HEK293 (cell line): ENCODE data around the gene ETV1.

ENCODE experiments used
- CTCF ChIA-PET: fragments of 350-600 bp; formaldehyde crosslinking; extraction: SDS; loops from one replicate; lab custom pipeline; 2021; ENCODE audit warnings: antibody characterized with exemption; lab: Yijun Ruan, JAX
- POLR2A ChIA-PET: fragments of 300-600 bp; formaldehyde crosslinking; extraction: SDS; loops from one replicate; lab custom pipeline; 2020; ENCODE audit warnings: antibody characterized with exemption, inconsistent platforms; lab: Yijun Ruan, JAX
- H3K27ac ChIP-seq: fragments of 200-500 bp; sonication (Bioruptor generic); 2 replicates; pipeline ENCODE4 v1.5.1; 2014; ENCODE audit warnings: low read depth, low read length, control low read depth, inconsistent platforms; ENCODE audit errors: extremely low read depth
- H3K36me3 ChIP-seq, 2 experiments: fragments of 200-500 bp in 1 of 2; sonication (Bioruptor generic) in 1 of 2; 1 replicate in 1 of 2; 2 replicates in 1 of 2; pipeline ENCODE4 v1.5.1; 2014 to 2017; ENCODE audit warnings: inconsistent platforms in 2 of 2, low read length in 2 of 2; ENCODE audit not compliant: control insufficient read depth in 2 of 2, insufficient read depth in 1 of 2
- H3K4me1 ChIP-seq: fragments of 200-500 bp; sonication (Bioruptor generic); 2 replicates; pipeline ENCODE4 v1.5.1; 2014; ENCODE audit warnings: mild to moderate bottlenecking, low read length, inconsistent platforms; ENCODE audit not compliant: control insufficient read depth, insufficient read depth
- H3K4me3 ChIP-seq: 2 replicates; pipeline ENCODE4 v1.5.1; 2011; ENCODE audit warnings: low read depth, mild to moderate bottlenecking, control low read depth, low read length, moderate library complexity
- H3K9me3 ChIP-seq: fragments of 200-500 bp; sonication (Bioruptor generic); 2 replicates; pipeline ENCODE4 v1.5.1; 2014; ENCODE audit warnings: low read depth, low read length, inconsistent platforms; ENCODE audit not compliant: control insufficient read depth, insufficient read depth
- EGR2 ChIP-seq: fragments of 450-650 bp; formaldehyde crosslinking; IDR thresholded peaks from 2 replicates; pipeline ENCODE4 v1.5.1; 2016; ENCODE audit warnings: low read depth, missing biosample characterization, missing genetic modification characterization
- GFI1B ChIP-seq: fragments of 450-650 bp; formaldehyde crosslinking; IDR thresholded peaks from 2 replicates; pipeline ENCODE4 v1.5.1; 2016; ENCODE audit warnings: missing biosample characterization, missing genetic modification characterization
- ZFP3 ChIP-seq: fragments of 450-650 bp; formaldehyde crosslinking; IDR thresholded peaks from 2 replicates; pipeline ENCODE4 v1.5.1; 2016; ENCODE audit warnings: low read depth, missing biosample characterization, missing genetic modification characterization
- ZNF121 ChIP-seq: fragments of 450-650 bp; formaldehyde crosslinking; IDR thresholded peaks from 2 replicates; pipeline ENCODE4 v1.5.1; 2016; ENCODE audit warnings: missing biosample characterization, missing genetic modification characterization
- ZNF133 ChIP-seq: fragments of 450-650 bp; formaldehyde crosslinking; IDR thresholded peaks from 2 replicates; pipeline ENCODE4 v1.5.1; 2016; ENCODE audit warnings: missing biosample characterization, missing genetic modification characterization
- ZNF174 ChIP-seq: fragments of 450-650 bp; formaldehyde crosslinking; IDR thresholded peaks from 2 replicates; pipeline ENCODE4 v1.5.0; 2017; ENCODE audit warnings: missing biosample characterization, mild to moderate bottlenecking, missing genetic modification characterization
- ZNF202 ChIP-seq: fragments of 450-650 bp; formaldehyde crosslinking; IDR thresholded peaks from 2 replicates; pipeline ENCODE4 v1.5.1; 2016; ENCODE audit warnings: missing biosample characterization, missing genetic modification characterization, borderline replicate concordance
- ZNF274 ChIP-seq, 2 experiments: fragments of 200-500 bp in 1 of 2; fragments of 450-650 bp in 1 of 2; sonication (Bioruptor generic) in 1 of 2; formaldehyde crosslinking in 1 of 2; IDR thresholded peaks; 2 replicates each; pipeline versions ENCODE4 v1.5.1 to v1.6.1; 2014 to 2016; ENCODE audit warnings: borderline replicate concordance in 1 of 2, inconsistent platforms in 1 of 2, low read length in 1 of 2, missing biosample characterization in 1 of 2, missing genetic modification characterization in 1 of 2
- ZNF350 ChIP-seq: fragments of 450-650 bp; formaldehyde crosslinking; IDR thresholded peaks from 2 replicates; pipeline ENCODE4 v1.5.0; 2017; ENCODE audit warnings: missing biosample characterization, mild to moderate bottlenecking, missing genetic modification characterization
- ZNF366 ChIP-seq: fragments of 450-650 bp; formaldehyde crosslinking; conservative IDR thresholded peaks from 2 replicates; pipeline ENCODE4 v1.5.1; 2016; ENCODE audit warnings: missing biosample characterization, missing genetic modification characterization
- ZNF433 ChIP-seq: fragments of 450-650 bp; formaldehyde crosslinking; IDR thresholded peaks from 2 replicates; pipeline ENCODE4 v1.5.1; 2016; ENCODE audit warnings: missing biosample characterization, missing genetic modification characterization, low read depth
- ZNF473 ChIP-seq: fragments of 450-650 bp; formaldehyde crosslinking; IDR thresholded peaks from 2 replicates; pipeline ENCODE4 v1.5.1; 2017; ENCODE audit warnings: missing biosample characterization, missing genetic modification characterization
- ZNF560 ChIP-seq: fragments of 450-650 bp; formaldehyde crosslinking; IDR thresholded peaks from 2 replicates; pipeline ENCODE4 v1.5.1; 2017; ENCODE audit warnings: missing biosample characterization, missing genetic modification characterization, borderline replicate concordance
- ZNF610 ChIP-seq: fragments of 450-650 bp; formaldehyde crosslinking; IDR thresholded peaks from 2 replicates; pipeline ENCODE4 v1.5.1; 2016; ENCODE audit warnings: missing biosample characterization, missing genetic modification characterization, borderline replicate concordance
- ZNF626 ChIP-seq: fragments of 450-650 bp; sonication (Bioruptor Pico); formaldehyde crosslinking; IDR thresholded peaks from 2 replicates; pipeline ENCODE4 v1.5.1; 2018; ENCODE audit warnings: missing biosample characterization, missing genetic modification characterization, inconsistent platforms
- ZNF654 ChIP-seq: fragments of 450-650 bp; formaldehyde crosslinking; IDR thresholded peaks from 2 replicates; pipeline ENCODE4 v1.5.1; 2016; ENCODE audit warnings: low read depth, missing biosample characterization, missing genetic modification characterization
- ZNF843 ChIP-seq: fragments of 450-650 bp; formaldehyde crosslinking; IDR thresholded peaks from 2 replicates; pipeline ENCODE4 v1.5.1; 2016; ENCODE audit warnings: missing biosample characterization, missing genetic modification characterization
- ZXDB ChIP-seq: fragments of 450-650 bp; formaldehyde crosslinking; IDR thresholded peaks from 2 replicates; pipeline ENCODE4 v1.5.1; 2016; ENCODE audit warnings: missing biosample characterization, missing genetic modification characterization
- TF ChIP-seq, protein P1 (sequence below): fragments of 450-650 bp; formaldehyde crosslinking; IDR thresholded peaks from 2 replicates; pipeline ENCODE4 v1.5.1; 2016; ENCODE audit warnings: missing biosample characterization, missing genetic modification characterization
- TF ChIP-seq, protein P2 (sequence below): fragments of 450-650 bp; formaldehyde crosslinking; IDR thresholded peaks from 2 replicates; pipeline ENCODE4 v1.5.1; 2016; ENCODE audit warnings: missing biosample characterization, missing genetic modification characterization, borderline replicate concordance
- TF ChIP-seq, protein P3 (sequence below): fragments of 450-650 bp; formaldehyde crosslinking; IDR thresholded peaks from 2 replicates; pipeline ENCODE4 v1.5.1; 2016; ENCODE audit warnings: missing biosample characterization, missing genetic modification characterization, low read depth
- TF ChIP-seq, protein P4 (sequence below): fragments of 450-650 bp; formaldehyde crosslinking; IDR thresholded peaks from 2 replicates; pipeline ENCODE4 v1.5.1; 2017; ENCODE audit warnings: missing biosample characterization, missing genetic modification characterization

ETV1 gene

DNA sequence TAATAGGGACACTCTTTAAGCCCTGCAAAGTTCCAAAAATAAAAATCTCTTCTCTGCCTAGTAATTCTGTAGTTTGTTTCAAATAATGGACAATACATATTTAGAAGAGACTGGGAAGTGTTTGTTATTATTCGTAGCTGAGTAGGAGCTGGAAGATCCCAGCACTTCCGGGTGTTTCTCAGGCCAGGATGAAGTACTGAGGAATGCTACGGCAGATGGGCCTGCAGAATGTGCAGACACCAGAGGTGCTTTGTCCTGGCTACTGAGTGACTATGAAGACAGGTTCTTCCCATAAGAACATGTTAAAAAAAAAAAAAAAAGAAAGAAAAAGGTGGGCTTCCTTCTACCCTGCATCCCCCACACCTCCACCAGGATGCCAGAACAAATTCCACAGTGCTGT, 36.1 kb downstream of the ETV1 start:
- Histone ChIP-seq H3K36me3 (no peaks in the 10 kb centered on the region), H3K4me3 (no peak overlapping the region)
- TF ChIP-seq ZNF366 (tag by site-specific recombination) (no peak), EGR2 (tag by site-specific recombination) (no peak), ZNF121 (no peak), ZNF202 (tag by site-specific recombination) (no peak), ZNF654 (no peak), ZNF560 (tag by site-specific recombination) (no peak)
- TF ChIP-seq, protein P1, sequence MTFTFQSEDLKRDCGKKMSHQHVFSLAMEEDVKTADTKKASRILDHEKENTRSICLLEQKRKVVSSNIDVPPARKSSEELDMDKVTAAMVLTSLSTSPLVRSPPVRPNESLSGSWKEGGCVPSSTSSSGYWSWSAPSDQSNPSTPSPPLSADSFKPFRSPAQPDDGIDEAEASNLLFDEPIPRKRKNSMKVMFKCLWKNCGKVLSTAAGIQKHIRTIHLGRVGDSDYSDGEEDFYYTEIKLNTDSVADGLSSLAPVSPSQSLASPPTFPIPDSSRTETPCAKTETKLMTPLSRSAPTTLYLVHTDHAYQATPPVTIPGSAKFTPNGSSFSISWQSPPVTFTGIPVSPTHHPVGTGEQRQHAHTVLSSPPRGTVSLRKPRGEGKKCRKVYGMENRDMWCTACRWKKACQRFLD, result no peak
- TF ChIP-seq, protein P2, sequence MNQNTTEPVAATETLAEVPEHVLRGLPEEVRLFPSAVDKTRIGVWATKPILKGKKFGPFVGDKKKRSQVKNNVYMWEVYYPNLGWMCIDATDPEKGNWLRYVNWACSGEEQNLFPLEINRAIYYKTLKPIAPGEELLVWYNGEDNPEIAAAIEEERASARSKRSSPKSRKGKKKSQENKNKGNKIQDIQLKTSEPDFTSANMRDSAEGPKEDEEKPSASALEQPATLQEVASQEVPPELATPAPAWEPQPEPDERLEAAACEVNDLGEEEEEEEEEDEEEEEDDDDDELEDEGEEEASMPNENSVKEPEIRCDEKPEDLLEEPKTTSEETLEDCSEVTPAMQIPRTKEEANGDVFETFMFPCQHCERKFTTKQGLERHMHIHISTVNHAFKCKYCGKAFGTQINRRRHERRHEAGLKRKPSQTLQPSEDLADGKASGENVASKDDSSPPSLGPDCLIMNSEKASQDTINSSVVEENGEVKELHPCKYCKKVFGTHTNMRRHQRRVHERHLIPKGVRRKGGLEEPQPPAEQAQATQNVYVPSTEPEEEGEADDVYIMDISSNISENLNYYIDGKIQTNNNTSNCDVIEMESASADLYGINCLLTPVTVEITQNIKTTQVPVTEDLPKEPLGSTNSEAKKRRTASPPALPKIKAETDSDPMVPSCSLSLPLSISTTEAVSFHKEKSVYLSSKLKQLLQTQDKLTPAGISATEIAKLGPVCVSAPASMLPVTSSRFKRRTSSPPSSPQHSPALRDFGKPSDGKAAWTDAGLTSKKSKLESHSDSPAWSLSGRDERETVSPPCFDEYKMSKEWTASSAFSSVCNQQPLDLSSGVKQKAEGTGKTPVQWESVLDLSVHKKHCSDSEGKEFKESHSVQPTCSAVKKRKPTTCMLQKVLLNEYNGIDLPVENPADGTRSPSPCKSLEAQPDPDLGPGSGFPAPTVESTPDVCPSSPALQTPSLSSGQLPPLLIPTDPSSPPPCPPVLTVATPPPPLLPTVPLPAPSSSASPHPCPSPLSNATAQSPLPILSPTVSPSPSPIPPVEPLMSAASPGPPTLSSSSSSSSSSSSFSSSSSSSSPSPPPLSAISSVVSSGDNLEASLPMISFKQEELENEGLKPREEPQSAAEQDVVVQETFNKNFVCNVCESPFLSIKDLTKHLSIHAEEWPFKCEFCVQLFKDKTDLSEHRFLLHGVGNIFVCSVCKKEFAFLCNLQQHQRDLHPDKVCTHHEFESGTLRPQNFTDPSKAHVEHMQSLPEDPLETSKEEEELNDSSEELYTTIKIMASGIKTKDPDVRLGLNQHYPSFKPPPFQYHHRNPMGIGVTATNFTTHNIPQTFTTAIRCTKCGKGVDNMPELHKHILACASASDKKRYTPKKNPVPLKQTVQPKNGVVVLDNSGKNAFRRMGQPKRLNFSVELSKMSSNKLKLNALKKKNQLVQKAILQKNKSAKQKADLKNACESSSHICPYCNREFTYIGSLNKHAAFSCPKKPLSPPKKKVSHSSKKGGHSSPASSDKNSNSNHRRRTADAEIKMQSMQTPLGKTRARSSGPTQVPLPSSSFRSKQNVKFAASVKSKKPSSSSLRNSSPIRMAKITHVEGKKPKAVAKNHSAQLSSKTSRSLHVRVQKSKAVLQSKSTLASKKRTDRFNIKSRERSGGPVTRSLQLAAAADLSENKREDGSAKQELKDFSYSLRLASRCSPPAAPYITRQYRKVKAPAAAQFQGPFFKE (tag by site-specific recombination), result no peak
- TF ChIP-seq, all 188 proteins: peak for 0
- ChIA-PET CTCF (interaction anchor here (0.7 kb wide), 1 partner anchor 60 kb away, joined by 3 read pairs; no protein-coding TSS in a partner anchor), POLR2A (no interaction called here)
- Histone ChIP-seq H3K9me3 (no peaks in the 10 kb centered on the region), H3K4me1 (peaks cover 12% of the 10 kb centered on the region), H3K27ac (no peak overlapping the region)

DNA sequence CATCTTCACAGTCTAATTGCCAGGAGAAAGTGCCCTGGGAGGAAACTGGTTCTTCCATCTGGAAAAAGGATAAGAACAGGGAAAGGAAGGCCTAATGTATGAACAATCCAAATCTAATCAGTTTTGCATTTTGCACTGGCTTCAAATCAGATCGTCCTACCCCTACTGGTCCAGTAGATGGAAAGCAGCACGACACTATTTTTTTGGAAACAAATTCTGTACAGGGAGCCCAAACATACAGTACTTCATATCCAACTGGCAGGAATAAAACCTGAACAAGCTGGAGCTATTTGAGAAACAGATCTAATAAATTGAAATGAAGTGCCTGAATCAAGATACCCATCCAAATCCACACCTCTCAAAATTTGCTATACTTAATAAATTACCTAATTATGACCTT, 36.5 kb downstream of the ETV1 start:
- CTCF ChIA-PET, result no interaction called here
- Histone ChIP-seq H3K9me3 (no peaks in the 10 kb centered on the region), H3K27ac (no peak overlapping the region), H3K4me1 (peaks cover 12% of the 10 kb centered on the region), H3K4me3 (no peak overlapping the region), H3K36me3 (no peaks in the 10 kb centered on the region)
- TF ChIP-seq ZFP3 (tag by site-specific recombination), result no peak
- no peak for TF ChIP-seq ZNF350 (tag by site-specific recombination)
- TF ChIP-seq ZNF274 (IDR thresholded peaks at IDR 0.05; ENCODE audit: low read length), result no peak
- no peak for TF ChIP-seq ZNF274 (tag by site-specific recombination; IDR thresholded peaks at IDR 0.05; ENCODE audit: borderline replicate concordance)
- TF ChIP-seq ZNF133 (tag by site-specific recombination), result no peak
- POLR2A ChIA-PET, result no interaction called here

DNA sequence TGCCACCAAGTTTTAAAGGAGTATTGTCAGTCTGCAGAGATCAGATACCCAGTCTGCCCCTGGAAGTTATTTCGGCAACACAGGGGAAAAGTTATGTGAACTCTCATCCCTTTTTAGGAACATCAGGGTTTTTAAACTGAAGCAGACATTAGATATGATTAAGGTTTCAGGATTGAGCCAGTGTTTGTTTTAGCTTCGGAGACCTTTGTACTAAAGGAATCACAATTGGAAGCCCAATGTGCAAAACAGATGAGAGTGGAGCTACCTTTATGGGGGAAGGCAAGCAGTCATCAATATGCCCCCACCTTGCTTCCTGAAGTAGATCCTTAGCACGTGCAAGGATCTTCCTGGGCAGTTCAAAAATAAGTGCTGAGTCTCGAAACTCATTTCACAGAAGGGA, 39.5 kb downstream of the ETV1 start:
- CTCF ChIA-PET, result no interaction called here
- Histone ChIP-seq H3K36me3 (no peaks in the 10 kb centered on the region), H3K27ac (peak overlapping the region; percentile 9; the same call in 1 of the 2 replicates), H3K4me3 (no peak overlapping the region), H3K4me1 (peaks cover 17% of the 10 kb centered on the region), H3K9me3 (no peaks in the 10 kb centered on the region)
- POLR2A ChIA-PET, result no interaction called here
- TF ChIP-seq ZXDB (tag by site-specific recombination), result no peak
- no peak for TF ChIP-seq ZNF366 (tag by site-specific recombination)
- TF ChIP-seq ZNF473 (tag by site-specific recombination), result no peak
- TF ChIP-seq, protein P3, sequence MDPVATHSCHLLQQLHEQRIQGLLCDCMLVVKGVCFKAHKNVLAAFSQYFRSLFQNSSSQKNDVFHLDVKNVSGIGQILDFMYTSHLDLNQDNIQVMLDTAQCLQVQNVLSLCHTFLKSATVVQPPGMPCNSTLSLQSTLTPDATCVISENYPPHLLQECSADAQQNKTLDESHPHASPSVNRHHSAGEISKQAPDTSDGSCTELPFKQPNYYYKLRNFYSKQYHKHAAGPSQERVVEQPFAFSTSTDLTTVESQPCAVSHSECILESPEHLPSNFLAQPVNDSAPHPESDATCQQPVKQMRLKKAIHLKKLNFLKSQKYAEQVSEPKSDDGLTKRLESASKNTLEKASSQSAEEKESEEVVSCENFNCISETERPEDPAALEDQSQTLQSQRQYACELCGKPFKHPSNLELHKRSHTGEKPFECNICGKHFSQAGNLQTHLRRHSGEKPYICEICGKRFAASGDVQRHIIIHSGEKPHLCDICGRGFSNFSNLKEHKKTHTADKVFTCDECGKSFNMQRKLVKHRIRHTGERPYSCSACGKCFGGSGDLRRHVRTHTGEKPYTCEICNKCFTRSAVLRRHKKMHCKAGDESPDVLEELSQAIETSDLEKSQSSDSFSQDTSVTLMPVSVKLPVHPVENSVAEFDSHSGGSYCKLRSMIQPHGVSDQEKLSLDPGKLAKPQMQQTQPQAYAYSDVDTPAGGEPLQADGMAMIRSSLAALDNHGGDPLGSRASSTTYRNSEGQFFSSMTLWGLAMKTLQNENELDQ (tag by site-specific recombination), result no peak
- TF ChIP-seq ZNF610 (tag by site-specific recombination), result no peak
- no peak for TF ChIP-seq ZNF174
- TF ChIP-seq ZNF433 (tag by site-specific recombination), result no peak
- no peak for TF ChIP-seq ZNF626 (tag by site-specific recombination)
- TF ChIP-seq, protein P4, sequence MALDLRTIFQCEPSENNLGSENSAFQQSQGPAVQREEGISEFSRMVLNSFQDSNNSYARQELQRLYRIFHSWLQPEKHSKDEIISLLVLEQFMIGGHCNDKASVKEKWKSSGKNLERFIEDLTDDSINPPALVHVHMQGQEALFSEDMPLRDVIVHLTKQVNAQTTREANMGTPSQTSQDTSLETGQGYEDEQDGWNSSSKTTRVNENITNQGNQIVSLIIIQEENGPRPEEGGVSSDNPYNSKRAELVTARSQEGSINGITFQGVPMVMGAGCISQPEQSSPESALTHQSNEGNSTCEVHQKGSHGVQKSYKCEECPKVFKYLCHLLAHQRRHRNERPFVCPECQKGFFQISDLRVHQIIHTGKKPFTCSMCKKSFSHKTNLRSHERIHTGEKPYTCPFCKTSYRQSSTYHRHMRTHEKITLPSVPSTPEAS, result no peak
- TF ChIP-seq GFI1B, result no peak
- TF ChIP-seq ZNF843 (tag by site-specific recombination), result no peak
